ENCODE results near the gene TMEM94. TPM values are rescaled to one million over a fixed set of nuclear protein-coding genes. Genes with fewer than 3 reads are reported as not detected.
A peak's percentile ranks its signal among the peaks of the same experiment; 100 is the strongest.

The TMEM94 gene
- total and polyA plus RNA-seq, 9 of the 15 experiments (the other 6 are each of a cell fraction or from before 2014, with no cell fraction given): 0.35 to 48.1 (median 14.4) TPM

GRCh38 chr17:75515496-75516254 lies 59.2 kb downstream of the TMEM94 start, which contains the start of gene CASKIN2 (continued):
- TF ChIP-seq CBX2 (IDR thresholded peaks at IDR 0.05; ENCODE audit: insufficient read depth, low read length, poor library complexity, severe bottlenecking) (no peak), IRF2 (CRISPR knock-in tag; IDR thresholded peaks at IDR 0.05) (peak; percentile 90; the same call in 1 of the 2 replicates), MYC (IDR thresholded peaks at IDR 0.05; ENCODE audit: low read depth, low read length) (peak; percentile 69), MYC (CRISPR knock-in tag; IDR thresholded peaks at IDR 0.05; ENCODE audit: borderline replicate concordance, low read depth) (peak; percentile 55; the same call in 1 of the 2 replicates), RAD51 (IDR thresholded peaks at IDR 0.05; ENCODE audit: borderline replicate concordance, low read depth) (no peak; the same call in 1 of the 2 replicates), MNT (conservative IDR thresholded peaks at IDR 0.05) (peak; percentile 94 to 98), TRIM28 (IDR thresholded peaks at IDR 0.05) (no peak), HNRNPUL1 (IDR thresholded peaks at IDR 0.05; ENCODE audit: low read length) (no peak), ZNF197 (CRISPR knock-in tag; IDR thresholded peaks at IDR 0.05; ENCODE audit: low read depth) (no peak), CXXC5 (CRISPR knock-in tag; IDR thresholded peaks at IDR 0.05) (peak; percentile 58), E4F1 (CRISPR knock-in tag; IDR thresholded peaks at IDR 0.05; ENCODE audit: borderline replicate concordance) (no peak), SRSF3 (IDR thresholded peaks at IDR 0.05; ENCODE audit: insufficient read depth, low read length) (no peak), BRD9 (IDR thresholded peaks at IDR 0.05; ENCODE audit: low read depth, partially characterized antibody) (no peak), TFAM (CRISPR knock-in tag; conservative IDR thresholded peaks at IDR 0.05) (no peak), NCOA4 (IDR thresholded peaks at IDR 0.05; ENCODE audit: partially characterized antibody) (no peak), HES1 (IDR thresholded peaks at IDR 0.05; ENCODE audit: low read depth) (no peak), EGR1 (conservative IDR thresholded peaks at IDR 0.05) (peak; percentile 92), ZNF586 (CRISPR knock-in tag; conservative IDR thresholded peaks at IDR 0.05) (no peak), HCFC1 (IDR thresholded peaks at IDR 0.05; ENCODE audit: low read depth, low read length) (peak; percentile 52), NR2F6 (CRISPR knock-in tag; IDR thresholded peaks at IDR 0.05) (no peak), FOXP1 (CRISPR knock-in tag; IDR thresholded peaks at IDR 0.05) (peak; percentile 97), NFRKB (IDR thresholded peaks at IDR 0.05; ENCODE audit: low read depth) (no peak), ZNF146 (CRISPR knock-in tag; IDR thresholded peaks at IDR 0.05; ENCODE audit: unreplicated experiment) (peak; percentile 23), ZBTB2 (IDR thresholded peaks at IDR 0.05) (peak; percentile 79; the same call in 1 of the 2 replicates)
